HG03066 (cell line): ENCODE measurements around the gene TFR2.

Experiments
- ATAC-seq: cut with Tn5 transposase; IDR thresholded peaks from one replicate; pipeline ENCODE4 v1.9.1; 2021; ENCODE audit warnings: low read depth; ENCODE audit not compliant: unreplicated experiment

The TFR2 gene

DNA sequence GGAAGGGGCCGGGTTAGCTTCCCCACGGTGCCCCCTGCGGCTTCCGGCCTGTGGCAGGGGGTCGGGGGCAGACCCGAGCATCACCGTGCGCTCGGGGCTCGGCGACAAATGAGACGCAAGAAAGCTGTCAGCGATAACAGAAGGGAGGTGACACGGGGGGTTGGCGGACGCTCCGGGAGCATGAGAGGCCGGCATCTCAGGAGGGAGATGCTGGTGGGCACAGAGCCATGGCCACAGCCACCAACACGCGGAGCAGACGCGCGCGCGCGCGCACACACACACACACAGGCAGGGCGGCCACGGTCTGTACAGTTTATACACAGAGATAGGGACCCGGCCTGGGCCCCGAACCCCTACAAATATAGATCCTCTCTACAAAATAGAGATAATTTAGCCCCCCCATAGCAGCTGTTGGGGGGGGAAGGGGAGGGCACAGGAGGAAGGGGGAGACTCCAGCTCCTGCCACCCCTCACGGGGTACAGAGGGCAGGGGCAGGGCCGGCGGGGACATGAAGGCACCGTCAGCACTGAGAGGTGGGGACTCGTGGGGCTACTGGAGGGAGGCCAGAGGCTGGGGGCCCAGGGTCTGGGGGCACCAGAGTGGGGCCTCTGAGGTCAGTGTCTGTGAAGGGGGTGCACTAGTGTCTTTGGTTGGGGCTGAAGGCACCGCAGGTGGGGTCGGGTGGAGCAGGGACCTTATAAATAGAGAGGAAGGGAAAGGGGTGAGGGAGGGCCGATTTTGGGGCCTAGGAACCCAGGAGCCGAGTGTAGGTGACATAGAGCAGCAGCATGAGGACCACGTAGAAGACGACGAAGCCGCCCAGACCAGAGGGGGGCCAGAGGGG, 66.8 kb downstream of the TFR2 start:
- ATAC-seq = no peak

DNA sequence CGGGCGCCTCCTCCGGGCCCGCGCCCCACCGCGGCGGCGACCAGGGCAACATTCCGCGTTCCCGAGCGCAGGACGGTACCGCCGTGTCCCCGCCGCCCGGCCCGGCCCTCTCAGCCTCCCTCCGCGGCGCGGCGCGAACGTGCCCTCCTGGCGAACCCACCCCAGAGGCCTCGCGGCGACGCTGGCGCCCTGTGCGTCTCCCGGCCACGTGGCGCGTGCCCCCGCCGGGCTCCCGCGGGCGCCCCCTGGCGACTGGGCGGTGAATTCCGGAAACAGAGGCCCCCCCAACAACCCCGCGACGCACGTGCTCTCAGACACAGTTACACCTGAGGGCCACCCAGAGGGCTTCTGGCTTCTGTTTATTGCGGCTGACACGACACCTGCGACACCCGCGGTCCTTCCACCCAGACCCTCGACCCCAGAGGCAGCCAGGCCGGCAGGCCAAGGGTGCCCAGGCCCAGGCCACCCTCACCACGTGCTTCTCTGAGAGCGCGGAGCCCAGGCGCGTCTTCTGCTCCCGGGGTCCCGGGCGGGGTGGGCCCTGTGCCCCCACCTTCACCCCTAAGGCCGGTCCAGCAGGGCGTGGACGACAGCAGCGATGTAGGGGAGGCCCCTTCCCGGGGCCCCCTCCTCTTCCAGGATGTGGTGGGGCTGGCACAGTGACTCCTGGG, 67.5 kb downstream of the TFR2 start, which contains the start of gene SAP25:
Gene SAP25 (minus strand): TSS at position 210 of the 671 bp plus-strand sequence. CDS start 158 bp downstream, at position 52.
- no peak for ATAC-seq

DNA sequence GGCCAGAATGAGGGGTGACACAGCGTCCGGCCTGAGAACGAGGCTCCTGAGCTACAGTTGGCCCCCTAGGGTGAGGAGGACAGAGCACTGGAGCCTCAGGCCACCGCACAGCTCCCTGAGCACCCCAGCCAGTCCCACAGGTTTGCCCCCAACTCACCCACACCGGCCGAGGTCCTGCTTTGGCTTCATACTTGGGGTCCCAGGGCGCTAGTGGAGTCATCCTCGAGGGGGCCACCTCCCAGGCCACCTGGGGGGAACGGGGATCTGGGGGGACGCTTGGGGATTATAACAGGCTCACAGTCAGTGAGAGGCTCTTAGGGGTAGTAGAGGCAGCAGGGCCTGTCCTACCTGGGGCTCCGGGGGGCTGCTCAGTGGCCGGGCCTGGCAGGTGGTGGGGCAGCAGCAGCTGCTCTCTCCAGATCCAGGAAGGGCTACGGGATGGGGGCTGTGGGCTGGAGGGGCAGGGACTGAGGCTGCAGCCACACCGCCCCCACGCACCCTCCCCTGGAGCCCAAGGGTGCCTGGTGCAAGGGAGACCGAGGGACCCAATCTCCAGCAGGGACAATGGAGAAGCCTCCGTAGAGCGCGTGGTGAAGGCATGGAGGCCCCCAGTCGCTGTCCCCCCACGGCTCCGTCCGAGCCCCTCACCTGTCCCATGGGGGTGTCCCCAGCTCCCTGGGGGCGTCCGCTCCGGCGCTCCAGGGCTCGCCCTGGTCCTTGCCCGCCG, 68.2 kb downstream of the TFR2 start:
- no peak for ATAC-seq

DNA sequence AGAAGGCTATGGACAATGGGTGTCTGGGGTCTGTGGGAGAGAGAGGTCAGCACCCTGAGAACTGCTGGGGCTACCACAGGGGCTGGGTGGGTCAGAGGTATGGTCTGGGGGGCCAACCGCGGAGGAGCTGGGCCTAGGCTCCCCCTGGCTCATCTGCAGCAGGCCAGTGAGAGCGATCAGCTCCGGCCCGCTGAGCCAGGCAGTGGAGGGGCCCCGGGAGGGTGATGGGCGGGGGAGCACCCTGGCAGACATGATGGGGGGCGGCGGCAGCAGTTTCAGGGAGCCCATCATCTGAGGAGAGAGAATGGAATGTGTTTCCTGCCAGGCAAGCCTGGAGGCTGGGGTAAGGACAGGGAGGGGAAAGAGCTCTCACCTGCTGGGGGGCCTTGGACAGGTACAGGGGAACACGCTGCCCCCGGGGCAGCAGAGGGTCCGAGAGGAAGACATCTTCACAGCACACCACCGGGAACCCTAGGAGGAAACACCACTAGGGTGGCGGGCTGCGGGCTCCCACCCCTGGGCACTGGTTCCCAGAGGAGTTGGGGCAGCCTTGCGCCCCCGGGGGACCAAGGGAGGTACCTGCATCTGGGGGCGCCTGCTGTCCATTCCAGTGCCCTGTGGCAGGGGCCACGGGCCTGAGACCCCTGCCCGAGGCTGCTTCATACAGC, 68.9 kb downstream of the TFR2 start:
- ATAC-seq = no peak

DNA sequence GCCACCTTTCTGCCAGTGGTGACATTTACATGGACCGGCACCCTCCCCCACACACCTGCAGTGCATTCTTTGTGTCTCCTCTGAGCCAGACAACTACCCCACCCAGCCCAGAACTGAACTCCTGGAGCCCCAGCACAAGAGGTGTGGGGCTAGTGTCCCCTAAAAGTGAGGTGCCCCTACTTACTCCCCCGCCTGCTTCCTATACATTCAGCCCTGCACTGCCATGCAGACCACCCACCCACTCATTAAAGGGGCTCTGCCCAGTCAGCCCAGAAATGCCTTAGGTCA, 69.6 kb downstream of the TFR2 start:
- ATAC-seq = no peak

DNA sequence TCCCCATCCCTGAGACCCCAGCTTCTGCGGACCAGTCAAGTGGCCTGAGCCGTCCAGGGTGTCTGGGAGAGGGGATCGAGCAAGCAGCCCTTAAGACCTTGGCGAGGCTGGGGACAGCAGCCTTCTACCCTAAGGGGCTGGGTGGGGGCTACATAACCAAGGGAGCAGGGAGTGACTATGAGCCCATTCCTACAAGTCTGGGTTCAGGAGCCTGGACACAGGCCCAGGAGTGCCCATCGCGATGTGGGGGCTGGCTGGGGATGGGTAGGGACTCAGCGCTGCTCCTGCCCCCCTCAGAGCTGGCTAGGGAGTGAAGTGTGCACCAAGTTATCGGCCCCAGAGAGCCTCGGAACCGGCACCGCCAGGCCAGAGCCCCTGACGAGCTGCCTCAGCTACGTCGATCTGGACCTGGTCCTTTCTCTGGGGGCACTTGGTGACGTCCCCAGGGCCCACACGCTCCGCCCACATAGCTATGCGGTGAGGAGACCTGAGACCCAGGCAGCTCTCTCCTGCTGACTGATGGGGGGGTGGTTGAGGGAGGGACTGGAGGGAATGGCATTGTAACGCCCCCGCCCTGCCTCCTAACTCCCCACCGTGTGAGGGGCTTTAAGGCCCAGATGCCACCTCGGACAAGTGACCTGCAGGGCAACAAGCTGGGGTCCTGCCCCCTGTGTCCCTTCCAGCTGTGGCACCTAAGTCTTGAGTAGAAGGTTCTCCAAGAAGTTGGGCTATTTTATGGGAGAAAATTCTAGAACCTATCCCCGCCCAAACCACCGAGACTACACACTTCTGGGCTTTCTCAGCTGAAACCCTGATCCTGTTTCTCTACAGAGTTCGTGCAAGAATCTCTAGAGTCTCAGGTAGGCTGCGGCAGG, 70.2 kb downstream of the TFR2 start:
- no peak for ATAC-seq
